ENCODE data around the gene MISP3. TPM values are rescaled to one million over a fixed set of nuclear protein-coding genes. Genes with fewer than 3 reads are reported as not detected.

Gene MISP3
- total RNA-seq, 2 experiments from 2014 or later = 0.39 to 0.49 TPM

GRCh38 chr19:14097532-14098151 is 25.1 kb downstream of the MISP3 start:
- H3K9me3 Mint-ChIP-seq = peaks cover 4% of the 10 kb centered on the region
- Histone ChIP-seq H3K4me3 (ENCODE audit: low read length) (no peak overlapping the region), H3K9me3 (ENCODE audit: control insufficient read depth in 1 of 2, insufficient read depth in 1 of 2, low read length in 2 of 2) (peaks cover 5 to 7% of the 10 kb centered on the region in 2 experiments), H3K27ac (ENCODE audit: low read depth in 1 of 2, low read length in 2 of 2) (no peak overlapping the region), H3K36me3 (ENCODE audit: insufficient read depth, low read length) (peaks cover 30% of the 10 kb centered on the region), H3K27me3 (ENCODE audit: control insufficient read depth in 1 of 2, insufficient read depth in 2 of 2, low read length in 2 of 2) (no peaks in the 10 kb centered on the region), H3K4me1 (ENCODE audit: insufficient read depth, low read length) (no peaks in the 10 kb centered on the region)
- H3K27ac Mint-ChIP-seq = no peak overlapping the region
- ChIA-PET CTCF (no interaction called here), POLR2A (no interaction called here)
- peak in 1 of 14 experiments; percentile 28 for DNase-seq
- no peak for TF ChIP-seq CTCF (IDR thresholded peaks at IDR 0.05)
- H3K27me3 Mint-ChIP-seq = no peaks in the 10 kb centered on the region
- H3K4me3 Mint-ChIP-seq = no peak overlapping the region
- peaks cover 11% of the 10 kb centered on the region for H3K4me1 Mint-ChIP-seq (ENCODE audit: low read depth)
- intact Hi-C loops (cut with DNase I, micrococcal nuclease) = no loop called here
- H3K36me3 Mint-ChIP-seq (ENCODE audit: low read depth) = peaks cover 31% of the 10 kb centered on the region
- no peak for ATAC-seq (ENCODE audit: poor library complexity)

- Histone ChIP-seq H3K4me3 (ENCODE audit: low read length) (no peak overlapping the region), H3K4me1 (ENCODE audit: insufficient read depth, low read length) (no peaks in the 10 kb centered on the region), H3K27ac (ENCODE audit: low read depth in 1 of 2, low read length in 2 of 2) (no peak overlapping the region), H3K27me3 (ENCODE audit: control insufficient read depth in 1 of 2, insufficient read depth in 2 of 2, low read length in 2 of 2) (no peaks in the 10 kb centered on the region), H3K36me3 (ENCODE audit: insufficient read depth, low read length) (peaks cover 48% of the 10 kb centered on the region), H3K9me3 (ENCODE audit: control insufficient read depth in 1 of 2, insufficient read depth in 1 of 2, low read length in 2 of 2) (no peaks in the 10 kb centered on the region)
- peaks cover 36% of the 10 kb centered on the region for H3K36me3 Mint-ChIP-seq (ENCODE audit: low read depth)
- TF ChIP-seq CTCF (IDR thresholded peaks at IDR 0.05) = no peak
- no peak overlapping the region for H3K4me3 Mint-ChIP-seq
- POLR2A ChIA-PET = no interaction called here
- ATAC-seq (ENCODE audit: poor library complexity) = no peak
- H3K27ac Mint-ChIP-seq = no peak overlapping the region
- no peaks in the 10 kb centered on the region for H3K27me3 Mint-ChIP-seq
- intact Hi-C loops (cut with DNase I, micrococcal nuclease) = no loop called here
- H3K4me1 Mint-ChIP-seq (ENCODE audit: low read depth) = no peaks in the 10 kb centered on the region
- H3K9me3 Mint-ChIP-seq = no peaks in the 10 kb centered on the region
- CTCF ChIA-PET = no interaction called here
- DNase-seq = no peak
Observed at GRCh38 chr19:14101003-14101545, 28.5 kb downstream of the MISP3 start.

GRCh38 chr19:14102102-14102696 is 29.6 kb downstream of the MISP3 start:
- POLR2A ChIA-PET = no interaction called here
- Mint-ChIP-seq H3K4me3 (no peak overlapping the region), H3K4me1 (ENCODE audit: low read depth) (no peaks in the 10 kb centered on the region), H3K27me3 (no peaks in the 10 kb centered on the region), H3K27ac (no peak overlapping the region), H3K9me3 (no peaks in the 10 kb centered on the region), H3K36me3 (ENCODE audit: low read depth) (peaks cover 28% of the 10 kb centered on the region)
- no peak for DNase-seq
- Histone ChIP-seq H3K36me3 (ENCODE audit: insufficient read depth, low read length) (peaks cover 42% of the 10 kb centered on the region), H3K4me3 (ENCODE audit: low read length) (no peak overlapping the region), H3K9me3 (ENCODE audit: control insufficient read depth in 1 of 2, insufficient read depth in 1 of 2, low read length in 2 of 2) (no peaks in the 10 kb centered on the region), H3K4me1 (ENCODE audit: insufficient read depth, low read length) (no peaks in the 10 kb centered on the region), H3K27ac (ENCODE audit: low read depth in 1 of 2, low read length in 2 of 2) (no peak overlapping the region), H3K27me3 (ENCODE audit: control insufficient read depth in 1 of 2, insufficient read depth in 2 of 2, low read length in 2 of 2) (no peaks in the 10 kb centered on the region)
- no peak for TF ChIP-seq CTCF (IDR thresholded peaks at IDR 0.05)
- CTCF ChIA-PET = interaction anchor here (1.4 kb wide), 1 partner anchor 11 kb away, joined by 3 read pairs; no protein-coding TSS in a partner anchor
- ATAC-seq (ENCODE audit: poor library complexity) = no peak
- intact Hi-C loops (cut with DNase I, micrococcal nuclease) = no loop called here

Measured in CD4-positive, alpha-beta T cell (primary cell).